GM10248 (cell line): ENCODE data around the gene BMPR1B.

Experiments
- CTCF ChIA-PET: fragments of 300-600 bp; sonication (Branson Sonifier 250); formaldehyde crosslinking; extraction: SDS; loops from one replicate; lab custom pipeline; 2021; ENCODE audit warnings: antibody characterized with exemption; lab: Yijun Ruan, JAX
- POLR2A ChIA-PET: fragments of 350-650 bp; sonication (Branson Sonifier 250); formaldehyde crosslinking; extraction: SDS; loops from one replicate; lab custom pipeline; 2020; ENCODE audit warnings: antibody characterized with exemption; lab: Yijun Ruan, JAX
- DNase-seq: peaks from one replicate; pipeline ENCODE4 v3.0.0; 2012; ENCODE audit errors: extremely low spot score
- CTCF ChIP-seq: IDR thresholded peaks from 2 replicates; pipeline ENCODE4 v1.5.1; 2012; ENCODE audit warnings: mild to moderate bottlenecking, low read depth; ENCODE audit errors: extremely low read depth, missing control alignments, control extremely low read depth

BMPR1B gene

GRCh38 chr4:95183656-95184408 is 426.1 kb downstream of the BMPR1B start:
- ChIA-PET POLR2A (no interaction called here), CTCF (interaction anchor here (0.9 kb wide), 1 partner anchor 17 kb away, joined by 3 read pairs; no protein-coding TSS in a partner anchor)
- DNase-seq, result no peak
- no peak for TF ChIP-seq CTCF

GRCh38 chr4:95186666-95187065 is 428.9 kb downstream of the BMPR1B start:
- POLR2A ChIA-PET, result no interaction called here
- no peak for DNase-seq
- TF ChIP-seq CTCF, result no peak
- CTCF ChIA-PET, result interaction anchor here (0.8 to 1.2 kb wide), 2 partner anchors 10 to 20 kb away, joined by 3 read pairs; no protein-coding TSS in a partner anchor

- DNase-seq, result no peak
- no peak for TF ChIP-seq CTCF
- CTCF ChIA-PET, result no interaction called here
- POLR2A ChIA-PET, result no interaction called here
Measured at GRCh38 chr4:95188701-95189370, 431.1 kb downstream of the BMPR1B start.

GRCh38 chr4:95190751-95191436 is 433.1 kb downstream of the BMPR1B start:
- TF ChIP-seq CTCF, result no peak
- DNase-seq, result no peak
- CTCF ChIA-PET, result no interaction called here
- POLR2A ChIA-PET, result no interaction called here

GRCh38 chr4:95191537-95191936 is 433.8 kb downstream of the BMPR1B start:
- no peak for TF ChIP-seq CTCF
- no peak for DNase-seq
- ChIA-PET POLR2A (no interaction called here), CTCF (no interaction called here)

- POLR2A ChIA-PET, result no interaction called here
- CTCF ChIA-PET, result no interaction called here
- TF ChIP-seq CTCF, result no peak
- DNase-seq, result no peak
Measured at GRCh38 chr4:95193391-95194224, 435.9 kb downstream of the BMPR1B start.
